Activated naive CD4-positive, alpha-beta T cell treated with anti-CD3 and anti-CD28 coated beads, Interleukin-2, amount 10 ng/mL, durations not matched to agents 5 hours and 36 hours (primary cell): ENCODE data around the gene PRKCSH. TPM values are rescaled to one million over a fixed set of nuclear protein-coding genes. Genes with fewer than 3 reads are reported as not detected.

Experiments
- microRNA-seq: library from miRNA; unstranded; fragments of <30 nt; microRNA quantifications from one replicate; pipeline ENCODE4 v1.2.0, GENCODE V29; 2022; ENCODE audit warnings: borderline microRNAs expressed, borderline replicate concordance
- total RNA-seq, 2 experiments: library from RNA; stranded (reverse); gene quantifications; one replicate each; pipeline ENCODE4 v1.2.3, GENCODE V29; 2021

The PRKCSH gene
- 100 to 1,000 TPM; 324 to 337 TPM for total RNA-seq

GRCh38 chr19:11435057-11435832 lies at the start of gene PRKCSH, which contains the start of gene ODAD3:
Gene PRKCSH, plus strand, starts transcription at chr19:11435635. Its CDS starts 483 bp downstream, at chr19:11436118.
Gene ODAD3, minus strand, starts transcription at chr19:11435121. Its CDS starts 105 bp downstream, at chr19:11435016.

GRCh38 chr19:11418549-11419506 lies 16.6 kb upstream of the PRKCSH start, which contains the start of gene RGL3:
Gene RGL3, minus strand, starts transcription at chr19:11419314. Its CDS starts 36 bp downstream, at chr19:11419278.

GRCh38 chr19:11480715-11481533 lies 45.5 kb downstream of the PRKCSH start, which contains the start of gene ELAVL3:
Gene ELAVL3, minus strand, starts transcription at chr19:11481046. Its CDS starts 438 bp downstream, at chr19:11480608.

Small RNAs within 50 kb of the gene (microRNA-seq; reads per million reads assigned to microRNA genes)
- gene MIR7974, result 0.83 reads per million

Other genes with a start within 250 kb of the PRKCSH start
- gene KANK2, start 238.1 kb upstream of the PRKCSH start, total RNA-seq, result 1 to 10 TPM; 7.4 to 8.5 TPM
- not detected for gene ANGPTL8, start 196.0 kb upstream of the PRKCSH start, total RNA-seq
- gene DOCK6, start 173.1 kb upstream of the PRKCSH start, total RNA-seq, result under 1 TPM; 0.28 to 0.39 TPM
- gene TSPAN16, start 139.5 kb upstream of the PRKCSH start, total RNA-seq, result not detected
- gene RAB3D, start 96.0 kb upstream of the PRKCSH start, total RNA-seq, result 1 to 10 TPM; 6.4 to 7.0 TPM
- gene TMEM205, start 89.4 kb upstream of the PRKCSH start, total RNA-seq, result 10 to 100 TPM; 25.2 to 25.4 TPM
- gene CCDC159, start 89.1 kb upstream of the PRKCSH start, total RNA-seq, result 10 to 100 TPM; 21.4 to 22.4 TPM
- gene PLPPR2, start 80.2 kb upstream of the PRKCSH start, total RNA-seq, result 1 to 10 TPM; 1.6 to 2.6 TPM
- 1 to 10 TPM; 3.7 to 4.3 TPM for gene SWSAP1, start 61.0 kb upstream of the PRKCSH start, total RNA-seq
- gene EPOR, start 51.3 kb upstream of the PRKCSH start, total RNA-seq, result 1 to 10 TPM; 5.8 to 6.1 TPM
- gene RGL3, start 16.3 kb upstream of the PRKCSH start, total RNA-seq, result not detected
- not detected for gene ODAD3, start 514 bp upstream of the PRKCSH start, total RNA-seq
- gene ELAVL3, start 45.4 kb downstream of the PRKCSH start, total RNA-seq, result under 1 TPM in 1 of 2 experiments, not detected in 1; 0.58 TPM
- gene ZNF653, start 70.2 kb downstream of the PRKCSH start, total RNA-seq, result 10 to 100 TPM; 20.6 to 20.8 TPM
- gene ECSIT, start 93.5 kb downstream of the PRKCSH start, total RNA-seq, result 10 to 100 TPM; 23.5 TPM
- not detected for gene CNN1, start 103.2 kb downstream of the PRKCSH start, total RNA-seq
- gene ELOF1, start 123.6 kb downstream of the PRKCSH start, total RNA-seq, result 10 to 100 TPM; 43.0 to 45.9 TPM
- gene ACP5, start 142.0 kb downstream of the PRKCSH start, total RNA-seq, result 10 to 100 TPM; 24.9 to 27.7 TPM
- 1 to 10 TPM; 5.6 to 5.7 TPM for gene ZNF627, start 161.8 kb downstream of the PRKCSH start, total RNA-seq